NCI-H146 (cell line): ENCODE measurements around the gene CYP24A1.

Source experiments
- DNase-seq: peaks from one replicate; lab custom pipeline; 2025; lab: John Stamatoyannopoulos, UW

The CYP24A1 gene

DNA sequence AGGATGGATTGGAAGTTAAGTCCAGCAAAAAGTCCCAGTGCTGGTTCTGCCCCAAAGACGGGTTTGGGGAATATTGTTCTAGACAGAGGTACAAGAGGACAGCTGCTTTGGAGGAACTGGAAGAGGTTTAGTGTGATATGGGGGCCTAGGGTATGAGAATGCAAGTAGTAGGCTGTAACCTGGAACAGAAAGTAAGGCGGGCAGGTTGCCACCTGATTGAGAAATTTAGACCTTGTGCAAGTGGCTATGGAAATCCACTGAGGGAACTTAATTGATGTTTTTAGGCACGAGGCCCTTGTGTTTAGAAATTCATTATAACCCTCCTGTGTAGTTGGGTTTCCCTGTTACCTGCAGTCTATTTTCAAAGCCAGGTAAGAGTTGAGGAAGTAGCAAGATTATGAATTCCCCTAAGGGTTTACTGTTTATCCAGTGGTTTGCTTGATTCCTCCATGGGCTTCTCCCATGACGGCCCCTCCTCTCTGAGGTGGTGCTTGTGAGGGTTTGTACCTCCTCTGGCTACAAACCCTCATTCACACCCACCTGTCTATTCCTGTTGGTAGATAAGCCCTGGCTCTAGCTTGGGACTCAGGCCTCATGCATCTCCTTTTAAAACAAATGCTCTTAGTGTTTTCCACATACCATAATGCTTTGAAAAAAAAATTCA, 61.4 kb downstream of the CYP24A1 start:
- no peak for DNase-seq

DNA sequence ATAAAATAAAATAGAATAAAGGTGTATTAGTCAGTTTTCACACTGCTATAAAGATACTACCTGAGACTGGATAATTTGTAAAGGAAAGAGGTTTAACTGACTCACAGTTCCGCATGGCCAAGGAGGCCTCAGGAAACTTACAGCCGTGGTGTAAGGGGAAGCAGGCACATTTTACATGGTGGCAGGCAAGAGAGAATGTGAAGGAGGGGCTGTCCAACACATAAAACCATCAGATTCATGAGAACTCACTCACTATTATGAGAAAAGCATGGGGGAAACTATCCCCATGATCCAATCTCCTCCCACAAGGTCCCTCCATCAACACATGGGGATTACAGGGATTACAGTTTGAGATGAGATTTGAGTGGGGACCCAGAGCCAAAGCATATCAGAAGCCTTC, 62.3 kb downstream of the CYP24A1 start:
- DNase-seq, result no peak

DNA sequence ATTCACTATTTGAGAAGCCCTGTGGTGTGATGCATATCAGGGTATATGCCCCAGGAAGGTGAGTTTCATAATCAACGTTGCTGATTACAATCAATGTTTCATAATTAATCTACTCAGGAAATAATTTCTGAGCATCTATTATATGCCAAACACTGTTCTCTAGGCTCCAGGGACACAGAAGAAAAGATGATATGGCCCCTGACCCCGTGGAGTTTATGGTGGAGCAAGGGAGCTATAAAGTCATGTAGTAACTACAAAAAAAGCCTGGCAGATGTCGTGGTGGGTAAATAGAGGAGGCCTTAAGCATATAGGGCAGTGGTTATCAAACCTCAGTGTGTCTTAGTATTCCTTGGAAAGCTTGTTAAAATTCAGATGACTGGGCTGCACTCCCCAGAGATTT, 63.3 kb downstream of the CYP24A1 start:
- DNase-seq, result no peak

DNA sequence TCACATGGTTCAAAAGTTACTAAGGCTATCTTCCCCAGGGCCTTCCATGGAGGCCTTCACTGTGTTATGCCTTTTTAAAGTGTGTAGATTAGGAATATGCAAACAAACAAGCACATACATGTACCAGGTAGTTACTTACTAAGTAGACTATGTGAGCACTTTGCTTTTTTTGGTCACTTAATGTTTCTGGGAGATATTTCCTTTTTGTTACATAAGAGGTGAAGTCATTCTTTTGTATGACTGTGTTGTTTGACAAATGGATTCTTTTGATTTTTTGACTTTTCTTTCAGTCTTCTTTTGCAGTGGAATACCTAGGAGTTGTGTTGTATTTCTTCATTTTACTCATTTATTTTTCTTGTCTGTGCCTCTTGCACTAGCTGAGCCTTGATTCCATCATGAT, 63.7 kb downstream of the CYP24A1 start:
- no peak for DNase-seq

DNA sequence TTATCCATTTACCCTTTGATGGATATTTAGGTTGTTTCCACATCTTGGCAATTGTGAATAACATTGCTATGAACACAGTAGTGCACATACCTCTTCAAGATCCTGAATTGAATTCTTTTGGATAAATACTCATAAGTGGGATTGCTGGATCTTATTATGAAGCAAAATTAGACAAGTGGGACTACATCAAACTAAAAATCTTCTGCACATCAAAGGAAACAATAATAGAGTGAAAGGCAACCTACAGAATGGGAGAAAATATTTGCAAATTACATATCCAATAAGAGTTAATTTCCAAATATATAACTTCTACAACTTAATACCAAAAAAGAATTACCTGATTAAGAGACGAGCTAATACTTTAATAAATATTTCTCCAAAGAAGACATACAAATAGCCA, 65.0 kb downstream of the CYP24A1 start:
- DNase-seq, result no peak

DNA sequence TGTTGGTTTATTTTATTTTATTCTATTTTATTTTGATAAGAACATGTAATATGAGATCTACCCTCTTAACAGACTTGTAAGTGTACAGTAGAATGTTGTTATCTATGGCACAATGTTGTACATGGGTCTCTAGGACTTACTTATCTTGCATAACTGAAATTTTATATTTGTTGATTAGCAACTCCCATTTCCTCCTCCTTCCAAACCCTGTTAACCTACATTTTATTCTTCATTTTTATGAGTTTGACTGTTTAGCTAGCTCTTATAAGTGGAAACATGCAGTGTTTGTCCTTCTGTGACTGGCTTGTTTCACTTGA, 65.5 kb downstream of the CYP24A1 start:
- DNase-seq, result no peak

DNA sequence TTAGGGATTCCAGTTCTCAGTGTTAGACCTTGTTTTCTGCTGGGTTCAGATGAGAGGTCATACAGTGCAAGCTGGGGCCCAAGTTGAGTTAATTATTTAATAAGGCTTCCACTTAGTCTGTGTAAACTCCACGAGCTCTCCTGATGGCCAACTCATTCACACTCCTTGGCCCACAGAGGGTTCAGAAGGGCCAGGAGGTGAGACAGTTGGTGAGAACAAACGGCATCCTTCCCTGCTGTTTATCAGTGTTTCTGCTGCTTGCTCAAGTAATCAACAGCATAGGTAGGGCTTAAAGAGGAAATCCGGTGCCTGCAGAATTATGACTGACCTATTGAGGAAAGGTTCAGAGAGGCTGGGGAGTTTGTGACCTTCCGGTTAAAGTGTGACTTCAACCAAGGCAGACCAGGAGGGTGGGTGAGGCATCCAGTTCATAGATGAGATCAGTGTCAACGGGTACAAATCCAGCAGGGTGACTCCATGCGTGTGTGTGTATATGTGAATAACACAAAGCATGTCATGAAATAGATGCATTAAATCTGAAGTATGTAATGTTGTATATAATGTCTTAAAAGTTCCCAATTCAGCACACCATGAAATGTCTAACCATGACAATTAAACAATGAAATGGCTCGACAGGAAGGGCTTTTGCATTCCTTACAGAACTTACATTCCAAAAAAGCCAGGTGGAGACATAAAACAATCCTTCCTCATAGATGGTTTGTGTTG, 66.0 kb downstream of the CYP24A1 start:
- no peak for DNase-seq

DNA sequence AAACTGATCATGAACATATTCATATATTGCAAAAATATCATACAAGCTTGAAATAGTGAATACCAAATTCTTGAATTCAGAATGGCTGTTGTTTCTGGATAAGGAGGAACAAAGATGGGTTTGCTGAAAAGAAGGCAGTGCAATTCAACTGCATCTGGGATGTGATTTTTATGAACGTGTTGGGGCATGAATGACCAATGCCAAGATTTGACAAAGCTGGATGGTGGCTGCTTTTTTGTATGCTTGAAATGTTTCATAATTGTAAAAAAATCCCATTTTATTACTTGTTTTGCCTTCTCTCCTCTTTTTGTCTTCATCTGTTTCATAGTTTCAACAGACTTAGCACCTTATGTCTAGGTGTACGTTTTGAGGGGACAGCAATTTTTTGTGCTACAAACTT, 66.6 kb downstream of the CYP24A1 start:
- DNase-seq, result no peak

DNA sequence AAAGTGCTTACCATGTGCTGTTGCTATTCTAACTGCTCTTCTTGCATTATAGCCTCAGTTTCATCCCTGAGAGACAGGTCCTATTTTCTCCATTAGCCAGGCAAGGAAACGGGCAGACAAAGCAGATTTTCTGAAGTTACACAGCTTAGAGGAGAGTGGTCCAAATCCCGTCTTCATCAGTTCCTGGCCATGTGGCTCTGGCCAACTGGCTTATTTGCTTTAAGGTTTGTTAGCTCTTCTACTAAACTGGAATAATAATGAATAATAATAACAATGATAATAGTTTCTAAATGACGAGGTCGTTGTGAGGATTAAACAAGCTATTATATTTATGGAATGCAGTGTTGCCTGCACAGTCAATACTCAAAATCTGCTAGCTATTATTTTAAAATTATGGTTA, 67.6 kb downstream of the CYP24A1 start:
- no peak for DNase-seq

DNA sequence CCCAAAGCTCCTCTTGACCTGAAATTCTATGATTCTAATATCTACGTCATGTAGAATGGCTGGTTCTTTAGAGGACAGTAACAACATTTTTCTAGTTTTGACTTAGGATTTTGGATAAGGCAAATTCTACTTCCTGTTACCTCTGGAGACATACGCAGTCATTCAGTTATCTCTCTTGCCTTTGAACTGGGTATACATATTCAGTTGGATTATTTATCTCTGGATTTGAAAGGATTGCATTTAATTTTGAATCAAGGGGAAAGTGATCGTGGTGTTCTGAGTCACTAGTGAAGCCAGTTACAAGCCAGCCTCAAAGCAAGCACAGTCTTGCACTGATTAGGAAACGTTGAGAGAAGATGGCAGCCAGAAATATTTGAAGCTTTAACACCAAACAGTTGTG, 68.1 kb downstream of the CYP24A1 start:
- DNase-seq, result no peak

DNA sequence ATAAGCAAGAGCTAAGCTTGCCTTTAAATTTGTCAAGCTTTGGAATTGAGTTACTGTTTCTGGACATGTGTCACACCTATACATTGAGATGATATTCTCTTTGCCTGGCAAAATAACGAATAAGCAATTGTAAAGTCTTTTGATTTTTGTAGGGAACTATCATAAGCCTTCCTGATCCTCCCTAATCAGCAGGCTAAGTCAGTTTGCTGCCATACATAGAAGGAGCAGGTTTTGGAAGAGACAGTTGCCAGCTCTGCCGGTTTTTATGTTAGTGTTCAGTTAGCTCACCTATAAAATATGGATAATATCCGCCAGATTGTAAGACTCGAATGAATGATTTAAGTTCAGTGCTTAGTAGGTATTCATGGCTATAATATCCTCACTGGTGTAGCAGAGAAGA, 69.0 kb downstream of the CYP24A1 start:
- DNase-seq, result no peak

DNA sequence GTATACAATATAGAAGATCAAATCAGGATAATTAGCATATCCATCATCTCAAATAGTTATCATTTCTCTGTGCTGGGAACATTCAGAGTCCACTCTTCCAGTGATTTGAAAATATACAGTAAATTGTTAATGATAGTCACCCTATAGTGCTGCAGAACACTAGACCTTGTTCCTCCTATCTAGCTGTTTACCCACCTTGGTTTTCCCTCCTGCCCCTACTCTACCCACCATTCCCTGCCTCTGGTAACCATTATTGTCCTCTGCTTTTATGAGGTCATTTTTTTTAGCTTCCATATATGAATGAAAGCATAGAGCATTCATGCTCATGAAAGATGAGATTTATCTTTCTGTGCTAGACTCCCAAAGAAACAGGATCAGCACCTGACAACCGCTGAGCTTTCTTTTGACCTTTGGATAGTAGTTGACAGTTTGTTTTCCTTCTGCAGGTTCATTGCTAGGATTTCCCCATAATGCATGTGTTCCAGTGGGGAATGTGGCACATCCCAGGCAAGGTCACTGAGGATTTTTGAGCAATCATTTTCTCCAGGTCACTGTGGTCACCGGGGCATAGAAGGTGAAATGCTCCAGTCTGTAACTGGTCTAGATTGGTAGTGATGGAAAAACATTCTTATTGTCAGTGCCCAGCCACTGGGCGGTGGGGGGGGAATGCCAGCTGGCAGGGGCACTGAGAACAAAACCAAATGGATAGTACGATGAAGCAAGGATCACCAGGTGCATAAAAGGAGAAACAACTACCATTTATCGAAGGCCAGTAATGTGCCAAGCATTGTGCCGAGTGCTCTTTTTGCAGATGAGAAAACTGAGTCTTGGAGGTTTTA, 69.8 kb downstream of the CYP24A1 start:
- no peak for DNase-seq
